ENCODE results near the gene DNAI4. TPM values are rescaled to one million over a fixed set of nuclear protein-coding genes. Genes with fewer than 3 reads are reported as not detected.
"Not testable (repeated sequence)": the region's sequence is repeated elsewhere in the genome, so short reads cannot be mapped to it uniquely, and the experiment has no call there.

Gene DNAI4
- total RNA-seq, 1 experiment from 2014 or later, result 2.1 TPM

GRCh38 chr1:66915203-66915602, 9.5 kb downstream of the DNAI4 start:
- peaks cover 16% of the 10 kb centered on the region for H3K36me3 Mint-ChIP-seq
- H3K4me3 Mint-ChIP-seq; H3K27ac Mint-ChIP-seq; DNase-seq (ENCODE audit: low spot score); ATAC-seq; H3K9me3 Mint-ChIP-seq; H3K27me3 Mint-ChIP-seq (ENCODE audit: low read depth): not testable (repeated sequence)
- CTCF ChIA-PET, result interaction anchor here (0.6 to 1.3 kb wide), 2 partner anchors 15 to 300 kb away, joined by 3 read pairs; no protein-coding TSS in a partner anchor
- POLR2A ChIA-PET, result interaction anchor here (0.7 kb wide), 1 partner anchor 10 kb away, joined by 8 read pairs; no protein-coding TSS in a partner anchor
- H3K4me1 Mint-ChIP-seq, result peaks cover 23% of the 10 kb centered on the region

- no peak overlapping the region for H3K4me3 Mint-ChIP-seq
- no peaks in the 10 kb centered on the region for H3K27me3 Mint-ChIP-seq (ENCODE audit: low read depth)
- DNase-seq (ENCODE audit: low spot score), result no peak
- TF ChIP-seq ZNF512 (CRISPR knock-in tag; IDR thresholded peaks at IDR 0.05; ENCODE audit: borderline replicate concordance) (no peak), CDX4 (CRISPR knock-in tag; IDR thresholded peaks at IDR 0.05; ENCODE audit: borderline replicate concordance) (no peak), TEAD1 (CRISPR knock-in tag; IDR thresholded peaks at IDR 0.05) (no peak), ZNF138 (CRISPR knock-in tag; conservative IDR thresholded peaks at IDR 0.05) (no peak), HMGA2 (CRISPR knock-in tag; IDR thresholded peaks at IDR 0.05) (no peak), PRDM15 (CRISPR knock-in tag; IDR thresholded peaks at IDR 0.05) (no peak), CBFB (CRISPR knock-in tag; IDR thresholded peaks at IDR 0.05; ENCODE audit: low read depth) (no peak), E2F1 (CRISPR knock-in tag; IDR thresholded peaks at IDR 0.05) (no peak)
- peaks cover 11% of the 10 kb centered on the region for H3K9me3 Mint-ChIP-seq
- ChIA-PET CTCF (no interaction called here), POLR2A (no interaction called here)
- H3K4me1 Mint-ChIP-seq, result no peaks in the 10 kb centered on the region
- H3K27ac Mint-ChIP-seq, result no peak overlapping the region
- ATAC-seq, result no peak
- no peaks in the 10 kb centered on the region for H3K36me3 Mint-ChIP-seq
These were observed 30.9 kb downstream of the DNAI4 start for GRCh38 chr1:66893712-66894111.

- peaks cover 5% of the 10 kb centered on the region for H3K9me3 Mint-ChIP-seq
- H3K27me3 Mint-ChIP-seq (ENCODE audit: low read depth), result no peaks in the 10 kb centered on the region
- no peak for ATAC-seq
- no peaks in the 10 kb centered on the region for H3K4me1 Mint-ChIP-seq
- ChIA-PET CTCF (no interaction called here), POLR2A (no interaction called here)
- H3K36me3 Mint-ChIP-seq, result no peaks in the 10 kb centered on the region
- no peak overlapping the region for H3K4me3 Mint-ChIP-seq
- DNase-seq (ENCODE audit: low spot score), result no peak
- H3K27ac Mint-ChIP-seq, result no peak overlapping the region
- TF ChIP-seq HMGA2 (CRISPR knock-in tag; IDR thresholded peaks at IDR 0.05) (no peak), MXD4 (CRISPR knock-in tag; IDR thresholded peaks at IDR 0.05; ENCODE audit: borderline replicate concordance) (no peak), PRRX2 (CRISPR knock-in tag; IDR thresholded peaks at IDR 0.05) (no peak), ATF6 (CRISPR knock-in tag; IDR thresholded peaks at IDR 0.05) (no peak), TEAD4 (CRISPR knock-in tag; IDR thresholded peaks at IDR 0.05) (no peak), GRHL2 (CRISPR knock-in tag; IDR thresholded peaks at IDR 0.05; ENCODE audit: insufficient replicate concordance, severe bottlenecking) (no peak), ZNF138 (CRISPR knock-in tag; conservative IDR thresholded peaks at IDR 0.05) (no peak), SP1 (CRISPR knock-in tag; conservative IDR thresholded peaks at IDR 0.05) (no peak), ZNF263 (CRISPR knock-in tag; IDR thresholded peaks at IDR 0.05; ENCODE audit: low read depth) (no peak), ELF4 (CRISPR knock-in tag; IDR thresholded peaks at IDR 0.05; ENCODE audit: low read depth) (no peak), JUN (CRISPR knock-in tag; IDR thresholded peaks at IDR 0.05) (no peak), PRDM15 (CRISPR knock-in tag; IDR thresholded peaks at IDR 0.05) (no peak), CBFB (CRISPR knock-in tag; IDR thresholded peaks at IDR 0.05; ENCODE audit: low read depth) (no peak), ATF3 (CRISPR knock-in tag; conservative IDR thresholded peaks at IDR 0.05) (no peak), JAZF1 (CRISPR knock-in tag; IDR thresholded peaks at IDR 0.05) (no peak)
These were observed 34.0 kb downstream of the DNAI4 start for GRCh38 chr1:66890621-66891020.
